EH (cell line): ENCODE results near the gene NIPAL3.
"Not testable (repeated sequence)": the region's sequence is repeated elsewhere in the genome, so short reads cannot be mapped to it uniquely, and the experiment has no call there.

ENCODE experiments used
- DNase-seq: peaks from one replicate; pipeline ENCODE4 v3.0.0-alpha.2; 2015; ENCODE audit warnings: low read depth

The NIPAL3 gene

DNA sequence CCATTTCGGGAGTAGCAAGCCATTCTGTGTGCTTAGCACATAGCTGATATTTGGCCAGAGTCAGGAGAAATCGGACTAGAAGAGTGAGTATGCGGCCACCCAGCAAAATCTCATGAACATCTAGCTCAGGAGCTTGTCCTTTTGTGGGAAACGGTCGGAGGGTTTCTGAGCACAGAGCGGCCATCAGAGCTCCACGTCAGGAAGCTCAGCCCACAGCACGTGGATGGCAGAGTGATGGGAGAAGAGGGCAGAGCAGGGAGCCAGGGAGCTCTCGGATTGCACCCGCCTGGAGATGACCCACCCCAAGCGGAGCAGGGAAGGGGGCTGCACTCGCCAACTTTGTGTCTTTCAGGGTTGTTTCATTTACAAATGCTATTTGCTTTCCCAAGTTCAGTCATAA is 100.9 kb downstream of the NIPAL3 start:
- no peak for DNase-seq

DNA sequence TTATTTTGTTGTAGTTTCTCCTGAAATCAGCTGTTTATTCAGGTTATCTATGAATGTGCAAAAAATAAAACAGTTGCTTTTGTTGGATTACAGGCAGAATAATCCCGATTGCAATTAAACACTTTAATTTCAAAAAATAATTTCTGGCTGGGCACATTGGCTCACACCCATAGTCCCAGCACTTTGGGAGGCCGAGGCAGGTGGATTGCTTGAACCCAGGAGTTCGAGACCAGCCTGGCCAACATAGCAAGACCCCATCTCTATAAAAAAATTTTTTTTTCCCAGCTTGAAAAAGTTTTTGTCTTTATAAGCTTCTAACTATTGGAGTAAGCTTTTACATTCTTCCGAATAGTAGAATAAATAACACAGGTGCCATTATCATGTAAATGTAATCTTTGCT is 102.3 kb downstream of the NIPAL3 start:
- no peak for DNase-seq

DNA sequence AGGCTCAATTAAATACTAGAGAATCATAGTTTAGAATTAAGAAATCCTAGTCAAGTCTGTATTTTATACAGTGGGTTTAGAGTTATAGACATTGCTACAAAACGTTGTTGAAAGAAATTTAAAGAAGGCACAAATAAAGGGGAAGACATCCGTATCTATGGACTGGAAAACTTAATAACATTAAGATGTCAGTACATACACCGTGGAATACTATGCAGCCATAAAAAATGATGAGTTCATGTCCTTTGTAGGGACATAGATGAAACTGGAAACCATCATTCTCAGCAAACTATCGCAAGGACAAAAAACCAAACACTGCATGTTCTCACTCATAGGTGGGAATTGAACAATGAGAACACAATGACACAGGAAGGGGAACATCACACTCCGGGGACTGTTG is 104.7 kb downstream of the NIPAL3 start:
- DNase-seq = not testable (repeated sequence)
